Omental fat pad (tissue), 4 donors: ENCODE measurements around the gene AMY1B. TPM values are rescaled to one million over a fixed set of nuclear protein-coding genes. Genes with fewer than 3 reads are reported as not detected.

Source experiments
- small RNA-seq: library from RNA; depleted of rRNA; stranded (forward); fragments of <200 nt; gene quantifications from one replicate; pipeline ENCODE3, GENCODE V24; 2016
- total RNA-seq, 4 donors: library from RNA; depleted of rRNA; stranded (reverse); fragments of >200 nt; gene quantifications; one replicate each; pipeline ENCODE4 v1.1.0, GENCODE V29; 2016

AMY1B gene
- total RNA-seq, 4 donors from 2014 or later = not detected

Small RNA genes within 50 kb of the gene (small RNA-seq; reads per million reads assigned to genes)
- not detected for gene AC105272.1

Other genes with a start within 250 kb of the AMY1B start
- 10 to 100 TPM; 23.7 to 44.0 (median 29.3) TPM for gene RNPC3, start 170.5 kb downstream of the AMY1B start, total RNA-seq
- gene AMY2B, start 124.6 kb downstream of the AMY1B start, total RNA-seq = 10 to 100 TPM; 18.8 to 51.1 (median 26.7) TPM
- gene AMY2A, start 78.8 kb downstream of the AMY1B start, total RNA-seq = not detected
- gene AMY1A, start 40.5 kb downstream of the AMY1B start, total RNA-seq = not detected
- not detected for gene AMY1C, start 53.7 kb upstream of the AMY1B start, total RNA-seq